COR-L47 (cell line): ENCODE measurements around the gene DHX16.

Experiments used
- DNase-seq: peaks from one replicate; lab custom pipeline; 2025; lab: John Stamatoyannopoulos, UW

DHX16 gene

GRCh38 chr6:30626484-30627366, 46.1 kb downstream of the DHX16 start, which contains the start of gene ATAT1:
Gene ATAT1 (plus strand): TSS chr6:30626874.
- DNase-seq = peak; percentile 82

GRCh38 chr6:30625511-30625910, 47.3 kb downstream of the DHX16 start:
- DNase-seq = no peak

- no peak for DNase-seq
Observed at GRCh38 chr6:30619561-30619960, 53.2 kb downstream of the DHX16 start.

GRCh38 chr6:30618270-30618797, 54.5 kb downstream of the DHX16 start:
- no peak for DNase-seq

GRCh38 chr6:30617565-30618269, 55.1 kb downstream of the DHX16 start, which contains the start of gene MRPS18B:
Gene MRPS18B (plus strand): TSS chr6:30617840. CDS start chr6:30617866, 26 bp downstream.
- DNase-seq = peak; percentile 93

GRCh38 chr6:30616811-30617564, 55.8 kb downstream of the DHX16 start, which contains the start of gene PPP1R10:
Gene PPP1R10 (minus strand): TSS chr6:30617243. CDS start chr6:30609944, 7,299 bp downstream.
- peak; percentile 99 for DNase-seq

- no peak for DNase-seq
Observed at GRCh38 chr6:30615958-30616810, 56.6 kb downstream of the DHX16 start.

- peak; percentile 51 for DNase-seq
Observed at GRCh38 chr6:30615219-30615957, 57.4 kb downstream of the DHX16 start.

- peak; percentile 96 for DNase-seq
Observed at GRCh38 chr6:30614843-30615218, 58.0 kb downstream of the DHX16 start.

GRCh38 chr6:30614044-30614842, 58.6 kb downstream of the DHX16 start:
- DNase-seq = no peak

- no peak for DNase-seq
Observed at GRCh38 chr6:30613251-30614043, 59.4 kb downstream of the DHX16 start.

GRCh38 chr6:30612687-30613248, 60.0 kb downstream of the DHX16 start:
- no peak for DNase-seq

GRCh38 chr6:30612213-30612612, 60.6 kb downstream of the DHX16 start:
- no peak for DNase-seq

GRCh38 chr6:30611856-30612194, 61.0 kb downstream of the DHX16 start:
- no peak for DNase-seq

GRCh38 chr6:30611150-30611855, 61.5 kb downstream of the DHX16 start:
- no peak for DNase-seq

- DNase-seq = no peak
Observed at GRCh38 chr6:30610065-30610464, 62.7 kb downstream of the DHX16 start.

GRCh38 chr6:30603961-30604360, 68.8 kb downstream of the DHX16 start:
- no peak for DNase-seq
